NCI-H1048 (cell line): ENCODE results near the gene CPEB4.

Experiments used
- DNase-seq: peaks from one replicate; lab custom pipeline; 2025; lab: John Stamatoyannopoulos, UW

The CPEB4 gene

GRCh38 chr5:173945160-173945559 lies 57.0 kb downstream of the CPEB4 start:
- DNase-seq, result no peak

GRCh38 chr5:173946323-173946722 lies 58.2 kb downstream of the CPEB4 start:
- DNase-seq, result no peak

- DNase-seq, result no peak
These were observed 62.7 kb downstream of the CPEB4 start for GRCh38 chr5:173950829-173951228.

- no peak for DNase-seq
These were observed 65.5 kb downstream of the CPEB4 start for GRCh38 chr5:173953528-173954090.

GRCh38 chr5:173954671-173955521 lies 66.7 kb downstream of the CPEB4 start:
- no peak for DNase-seq

GRCh38 chr5:173960986-173961385 lies 72.8 kb downstream of the CPEB4 start:
- no peak for DNase-seq

- no peak for DNase-seq
These were observed 73.3 kb downstream of the CPEB4 start for GRCh38 chr5:173961418-173961817.

GRCh38 chr5:173962436-173962972 lies 74.4 kb downstream of the CPEB4 start:
- no peak for DNase-seq

- no peak for DNase-seq
These were observed 75.2 kb downstream of the CPEB4 start for GRCh38 chr5:173963182-173963838.

GRCh38 chr5:173963867-173964441 lies 75.8 kb downstream of the CPEB4 start:
- DNase-seq, result no peak

- no peak for DNase-seq
These were observed 76.4 kb downstream of the CPEB4 start for GRCh38 chr5:173964506-173964905.

- DNase-seq, result no peak
These were observed 79.1 kb downstream of the CPEB4 start for GRCh38 chr5:173967241-173967640.

- no peak for DNase-seq
These were observed 80.1 kb downstream of the CPEB4 start for GRCh38 chr5:173968154-173968797.

GRCh38 chr5:173969167-173970049 lies 81.3 kb downstream of the CPEB4 start:
- no peak for DNase-seq

GRCh38 chr5:173970878-173971650 lies 82.9 kb downstream of the CPEB4 start:
- no peak for DNase-seq

- DNase-seq, result no peak
These were observed 83.7 kb downstream of the CPEB4 start for GRCh38 chr5:173971681-173972345.

GRCh38 chr5:173972607-173972924 lies 84.4 kb downstream of the CPEB4 start:
- DNase-seq, result no peak

- DNase-seq, result peak; percentile 47
These were observed 84.9 kb downstream of the CPEB4 start for GRCh38 chr5:173972925-173973615.

- no peak for DNase-seq
These were observed 85.4 kb downstream of the CPEB4 start for GRCh38 chr5:173973616-173973969.
